B cell (primary cell): Measurements from ENCODE around the gene TMC3. TPM values are rescaled to one million over a fixed set of nuclear protein-coding genes. Genes with fewer than 3 reads are reported as not detected.

Experiments used
- ATAC-seq: fragments of 200-7000 bp; cut with Tn5 transposase; one replicate; pipeline ENCODE4 v1.10.0; 2021; ENCODE audit warnings: low read depth, mild to moderate bottlenecking, moderate number of reproducible peaks, moderate library complexity
- CTCF ChIA-PET: fragments of 350-600 bp; sonication (Branson Sonifier 250); formaldehyde crosslinking; loops from one replicate; lab custom pipeline; 2021; ENCODE audit warnings: antibody characterized with exemption, inconsistent platforms; lab: Charles Lee
- POLR2A ChIA-PET: fragments of 350-600 bp; sonication (Branson Sonifier 250); formaldehyde crosslinking; loops from one replicate; lab custom pipeline; 2021; ENCODE audit warnings: antibody characterized with exemption; lab: Charles Lee
- DNase-seq: peaks from one replicate; pipeline ENCODE4 v3.0.0; 2013
- H2AFZ ChIP-seq: 2 replicates; pipeline ENCODE4 v1.6.1; 2012; ENCODE audit warnings: mild to moderate bottlenecking, low read depth, low read length; ENCODE audit not compliant: insufficient read depth, poor library complexity, severe bottlenecking
- H3K27ac ChIP-seq, 2 donors: 1 replicate in 1 of 2; 2 replicates in 1 of 2; pipeline ENCODE4 v1.5.1; 2012 to 2013; ENCODE audit warnings: low read length in 2 of 2, mild to moderate bottlenecking in 2 of 2, moderate library complexity in 1 of 2
- H3K27me3 ChIP-seq, 4 experiments: fragments of 200-600 bp in 1 of 4; sonication (generic) in 1 of 4; replicated peaks in 1 of 4; 1 replicate in 2 of 4; 2 replicates in 2 of 4; pipeline versions ENCODE4 v1.6.1 to v1.7.0; 2013 to 2016; ENCODE audit warnings: low read length in 3 of 4, mild to moderate bottlenecking in 2 of 4, mixed read lengths in 1 of 4, moderate library complexity in 1 of 4; ENCODE audit not compliant: insufficient read depth in 4 of 4, control insufficient read depth in 3 of 4; ENCODE audit errors: control extremely low read depth in 1 of 4
- H3K36me3 ChIP-seq, 2 experiments: replicated peaks in 1 of 2; 1 replicate in 1 of 2; 2 replicates in 1 of 2; pipeline versions ENCODE4 v1.6.1 to v1.7.1; 2013; ENCODE audit warnings: low read length in 1 of 2; ENCODE audit not compliant: insufficient read depth in 2 of 2, control insufficient read depth in 1 of 2; ENCODE audit errors: control extremely low read depth in 1 of 2, extremely low read depth in 1 of 2
- H3K4me1 ChIP-seq, 2 donors: fragments of 200-600 bp in 1 of 2; sonication (generic) in 1 of 2; 1 replicate in 1 of 2; 2 replicates in 1 of 2; pipeline versions ENCODE4 v1.5.1 to v1.6.1; 2013 to 2017; ENCODE audit warnings: low read length in 2 of 2; ENCODE audit not compliant: control insufficient read depth in 2 of 2, insufficient read depth in 2 of 2
- H3K4me2 ChIP-seq: replicated peaks from 2 replicates; pipeline ENCODE3; 2012; ENCODE audit warnings: mild to moderate bottlenecking, low read depth, low read length; ENCODE audit not compliant: poor library complexity, severe bottlenecking
- H3K4me3 ChIP-seq, 5 experiments: fragments of 200-600 bp in 1 of 5; sonication (generic) in 1 of 5; 1 replicate in 3 of 5; 2 replicates in 2 of 5; pipeline versions ENCODE4 v1.5.1 to v1.7.0; 2011 to 2016; ENCODE audit warnings: low read length in 4 of 5, mild to moderate bottlenecking in 4 of 5, low read depth in 2 of 5, control low read depth in 1 of 5, moderate library complexity in 1 of 5; ENCODE audit not compliant: insufficient read depth in 1 of 5; ENCODE audit errors: control extremely low read depth in 1 of 5, extremely low read depth in 1 of 5
- H3K79me2 ChIP-seq: fragments of 200-600 bp; sonication (generic); one replicate; pipeline ENCODE4 v1.6.0; 2016; ENCODE audit warnings: low read length; ENCODE audit not compliant: control insufficient read depth, insufficient read depth
- H3K9ac ChIP-seq: fragments of 200-600 bp; sonication (generic); 2 replicates; pipeline ENCODE4 v1.6.1; 2017; ENCODE audit warnings: mild to moderate bottlenecking, low read length, moderate library complexity
- H3K9me3 ChIP-seq, 3 donors: one replicate each; pipeline versions ENCODE4 v1.6.1 to v1.7.1; 2013; ENCODE audit warnings: low read length in 2 of 3; ENCODE audit not compliant: control insufficient read depth in 2 of 3, insufficient read depth in 1 of 3; ENCODE audit errors: control extremely low read depth in 1 of 3
- H4K20me1 ChIP-seq: 2 replicates; pipeline ENCODE4 v1.6.0; 2012; ENCODE audit warnings: mild to moderate bottlenecking, low read length; ENCODE audit not compliant: insufficient read depth, control insufficient read depth, poor library complexity, severe bottlenecking
- H3K27ac Mint-ChIP-seq: one replicate; pipeline ENCODE4 v1.8.0; 2021; ENCODE audit warnings: mixed read lengths
- H3K27me3 Mint-ChIP-seq: one replicate; pipeline ENCODE4 v1.8.0; 2021; ENCODE audit warnings: mixed read lengths
- H3K4me1 Mint-ChIP-seq: one replicate; pipeline ENCODE4 v1.8.0; 2021; ENCODE audit warnings: mixed read lengths
- H3K4me3 Mint-ChIP-seq: one replicate; pipeline ENCODE4 v1.8.0; 2021; ENCODE audit warnings: mixed read lengths
- H3K9me3 Mint-ChIP-seq: one replicate; pipeline ENCODE4 v1.8.0; 2022; ENCODE audit warnings: mixed read lengths; ENCODE audit not compliant: insufficient read depth
- CTCF ChIP-seq: fragments of 200-600 bp; IDR thresholded peaks from one replicate; pipeline ENCODE4 v1.8.0; 2022; ENCODE audit warnings: antibody characterized with exemption, mild to moderate bottlenecking
- EZH2 ChIP-seq: IDR thresholded peaks from 2 replicates; pipeline ENCODE4 v1.6.1; 2012; ENCODE audit warnings: borderline replicate concordance, low read depth, mild to moderate bottlenecking, moderate library complexity, low read length; ENCODE audit not compliant: insufficient read depth, poor library complexity, severe bottlenecking
- WGBS: methylation state at CpG from one replicate; pipeline ENCODE4 v1.1.5; 2013; ENCODE audit warnings: missing lambda C conversion rate; ENCODE audit not compliant: insufficient coverage; 5-methylcytosine and 5-hydroxymethylcytosine counted together
- intact Hi-C: fragments of 100-400 bp; cut with micrococcal nuclease; formaldehyde crosslinking; loops from one replicate; pipeline ENCODE4 v1.10.0; 2022
- polyA plus RNA-seq: library from polyadenylated mRNA; depleted of rRNA; stranded (reverse); fragments of >200 nt; gene quantifications from 2 replicates; pipeline ENCODE4 v1.2.3, GENCODE V29; 2012
- total RNA-seq, 2 donors: library from RNA; stranded (reverse); fragments of 120-200 nt in 1 of 2; gene quantifications; 1 replicate in 1 of 2; 2 replicates in 1 of 2; pipeline versions ENCODE4 v1.2.3 to v1.2.4, GENCODE V29; 2013 to 2022

The TMC3 gene
- total and polyA plus RNA-seq, 2 donors (not counting 1 experiment from before 2014, with no cell fraction given): not detected

- Histone ChIP-seq H3K4me1 (no peaks in the 10 kb centered on the region), H3K9ac (no peak overlapping the region), H3K4me2 (no peak overlapping the region), H3K27me3 (no peaks in the 10 kb centered on the region), H4K20me1 (no peaks in the 10 kb centered on the region), H3K27ac (no peak overlapping the region), H3K36me3 (no peaks in the 10 kb centered on the region), H2AFZ (no peak overlapping the region), H3K4me3 (no peak overlapping the region), H3K9me3 (no peaks in the 10 kb centered on the region), H3K79me2 (no peaks in the 10 kb centered on the region)
- intact Hi-C loops: no loop called here
- DNase-seq: no peak
- Mint-ChIP-seq H3K4me1 (no peaks in the 10 kb centered on the region), H3K9me3 (no peaks in the 10 kb centered on the region), H3K4me3 (no peak overlapping the region), H3K27me3 (peaks cover 4% of the 10 kb centered on the region), H3K27ac (no peak overlapping the region)
- no peak for ATAC-seq
- TF ChIP-seq CTCF: no peak
- TF ChIP-seq EZH2: no peak
- 92% methylated on average over 2 of the region's 3 CpGs for WGBS
- ChIA-PET POLR2A (no interaction called here), CTCF (no interaction called here)
Measured at GRCh38 chr15:81372575-81372974, 1.4 kb downstream of the TMC3 start.

- no peaks in the 10 kb centered on the region for H3K79me2 ChIP-seq
- intact Hi-C loops: no loop called here
- ATAC-seq (no peak), DNase-seq (no peak)
- no peak overlapping the region for H3K9ac ChIP-seq
- no peak overlapping the region for H3K4me2 ChIP-seq
- H3K27me3 ChIP-seq: no peaks in the 10 kb centered on the region
- CTCF ChIA-PET: no interaction called here
- Mint-ChIP-seq H3K4me1 (no peaks in the 10 kb centered on the region), H3K27ac (no peak overlapping the region), H3K9me3 (no peaks in the 10 kb centered on the region), H3K27me3 (peaks cover 5% of the 10 kb centered on the region), H3K4me3 (no peak overlapping the region)
- no peak overlapping the region for H3K27ac ChIP-seq
- H3K4me3 ChIP-seq: no peak overlapping the region
- no peak overlapping the region for H2AFZ ChIP-seq
- no peak for TF ChIP-seq CTCF
- no peak for TF ChIP-seq EZH2
- no peaks in the 10 kb centered on the region for H3K4me1 ChIP-seq
- WGBS: no CpG with 5 or more reads among the region's 5 CpGs
- H3K9me3 ChIP-seq: no peaks in the 10 kb centered on the region
- POLR2A ChIA-PET: no interaction called here
- no peaks in the 10 kb centered on the region for H3K36me3 ChIP-seq
- H4K20me1 ChIP-seq: no peaks in the 10 kb centered on the region
Measured at GRCh38 chr15:81363718-81364500, 10.1 kb downstream of the TMC3 start.
